Umbilical cord (tissue), 2 donors: Measurements from ENCODE around the gene TMTC1. TPM values are rescaled to one million over a fixed set of nuclear protein-coding genes. Genes with fewer than 3 reads are reported as not detected.

ENCODE experiments used
- DNase-seq: peaks from one replicate; pipeline ENCODE4 v3.0.0-alpha.2; 2015; ENCODE audit warnings: low spot score
- total RNA-seq: library from RNA; depleted of rRNA; stranded (reverse); fragments of >200 nt; gene quantifications from one replicate; pipeline ENCODE4 v1.2.3, GENCODE V29; 2014; ENCODE audit warnings: low replicate concordance; ENCODE audit not compliant: insufficient read depth

TMTC1 gene
- total RNA-seq, 1 donor from 2014 or later, result 12.8 TPM

- DNase-seq, result no peak
Measured at GRCh38 chr12:29780084-29780483, 3.7 kb downstream of the TMTC1 start.

GRCh38 chr12:29778531-29778930 lies 5.2 kb downstream of the TMTC1 start:
- DNase-seq, result no peak

- DNase-seq, result peak; percentile 5
Measured at GRCh38 chr12:29773076-29773475, 10.7 kb downstream of the TMTC1 start.

GRCh38 chr12:29771786-29772185 lies 12.0 kb downstream of the TMTC1 start:
- DNase-seq, result no peak

- DNase-seq, result no peak
Measured at GRCh38 chr12:29771165-29771564, 12.6 kb downstream of the TMTC1 start.

GRCh38 chr12:29769162-29769858 lies 14.4 kb downstream of the TMTC1 start:
- DNase-seq, result peak; percentile 44

GRCh38 chr12:29768372-29768771 lies 15.4 kb downstream of the TMTC1 start:
- DNase-seq, result no peak

- DNase-seq, result no peak
Measured at GRCh38 chr12:29763301-29763683, 20.4 kb downstream of the TMTC1 start.

GRCh38 chr12:29762637-29763300 lies 21.0 kb downstream of the TMTC1 start:
- no peak for DNase-seq

GRCh38 chr12:29759950-29760349 lies 23.8 kb downstream of the TMTC1 start:
- DNase-seq, result no peak

- DNase-seq, result no peak
Measured at GRCh38 chr12:29756741-29757390, 26.9 kb downstream of the TMTC1 start.

- DNase-seq, result no peak
Measured at GRCh38 chr12:29754235-29755189, 29.2 kb downstream of the TMTC1 start.

GRCh38 chr12:29752121-29752520 lies 31.6 kb downstream of the TMTC1 start:
- DNase-seq, result no peak

- DNase-seq, result no peak
Measured at GRCh38 chr12:29751676-29752075, 32.1 kb downstream of the TMTC1 start.

GRCh38 chr12:29750928-29751220 lies 32.9 kb downstream of the TMTC1 start:
- DNase-seq, result no peak

GRCh38 chr12:29750131-29750927 lies 33.4 kb downstream of the TMTC1 start:
- no peak for DNase-seq

GRCh38 chr12:29744365-29744764 lies 39.4 kb downstream of the TMTC1 start:
- DNase-seq, result no peak

- DNase-seq, result no peak
Measured at GRCh38 chr12:29743801-29744200, 39.9 kb downstream of the TMTC1 start.

GRCh38 chr12:29743077-29743476 lies 40.7 kb downstream of the TMTC1 start:
- DNase-seq, result no peak

- no peak for DNase-seq
Measured at GRCh38 chr12:29742646-29743045, 41.1 kb downstream of the TMTC1 start.
